ENCODE results near the gene PLA2R1.
A peak's percentile ranks its signal among the peaks of the same experiment; 100 is the strongest.

Gene PLA2R1

DNA sequence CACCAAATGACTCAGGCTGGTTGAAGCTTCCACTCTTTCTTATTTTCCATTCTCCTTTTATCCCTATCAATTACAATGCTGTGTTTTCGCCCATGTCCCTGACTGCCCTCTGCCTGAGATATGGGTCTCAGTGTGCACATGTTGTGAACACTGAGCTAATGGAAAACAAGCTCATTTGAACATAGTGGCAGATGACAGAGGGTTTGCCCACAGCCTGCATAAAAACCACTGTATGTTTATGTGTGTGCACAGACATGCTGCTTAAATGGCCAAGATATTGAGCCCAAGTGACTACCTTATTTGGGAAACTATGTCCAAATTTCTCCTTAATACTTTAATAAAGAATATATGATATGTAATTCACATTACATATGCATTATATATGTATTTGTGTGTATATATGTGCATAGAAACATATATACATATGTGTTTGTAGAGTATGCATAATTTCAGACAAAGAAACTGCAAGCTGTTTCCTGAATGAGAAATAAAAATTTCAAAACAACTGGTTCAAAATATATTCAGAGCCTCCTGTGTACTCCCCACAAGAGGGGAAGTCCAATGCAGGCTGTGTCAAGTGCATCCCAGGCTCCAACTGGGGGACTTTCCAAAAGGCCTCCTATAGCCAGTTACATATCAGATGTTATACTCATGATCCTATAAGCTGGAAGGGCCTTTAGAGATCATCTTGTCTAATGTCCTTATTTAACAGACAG lies 171.7 kb downstream of the PLA2R1 start:
- in situ Hi-C loops (cut with HindIII; ENCODE audit: low pct_ligation_motif_present, low sequenced_read_pairs), result no loop called here

DNA sequence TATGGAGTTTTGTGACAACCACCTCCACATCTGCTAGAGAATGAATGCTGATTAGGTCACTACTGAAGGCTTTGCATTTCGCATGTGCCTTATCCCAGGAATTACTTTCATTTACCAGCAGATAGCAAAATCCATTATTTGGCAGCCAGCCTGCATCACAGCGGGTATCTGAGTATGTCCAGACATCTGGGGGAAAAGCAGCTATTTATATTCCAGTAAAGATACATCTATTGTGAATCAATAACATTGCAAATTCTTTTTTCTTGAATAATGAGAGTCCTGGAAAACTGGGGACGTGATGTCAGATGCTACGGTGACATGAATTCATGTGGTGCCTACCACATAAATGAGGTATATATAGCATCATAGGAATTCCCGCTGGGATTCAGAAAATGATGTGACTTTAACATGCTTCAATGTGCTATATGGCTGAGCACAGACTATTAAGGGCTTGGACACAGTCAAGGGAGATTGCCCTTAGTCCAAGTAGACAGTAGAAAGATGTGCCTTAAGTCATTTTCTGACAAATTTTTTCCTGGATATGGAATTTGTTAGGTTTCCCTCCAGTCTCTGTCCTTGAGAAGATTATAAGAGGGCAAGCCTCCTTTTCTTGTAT lies 180.2 kb downstream of the PLA2R1 start:
- Histone ChIP-seq H3K27ac (no peak overlapping the region), H3K27me3 (replicated peaks) (no peaks in the 10 kb centered on the region), H3K36me3 (replicated peaks) (no peaks in the 10 kb centered on the region), H3K4me3 (ENCODE audit: low read depth, low read length) (no peak overlapping the region)
- DNase-seq, result peak; percentile 62
- in situ Hi-C loops (cut with HindIII; ENCODE audit: low pct_ligation_motif_present, low sequenced_read_pairs), result no loop called here
- TF ChIP-seq, protein P1, sequence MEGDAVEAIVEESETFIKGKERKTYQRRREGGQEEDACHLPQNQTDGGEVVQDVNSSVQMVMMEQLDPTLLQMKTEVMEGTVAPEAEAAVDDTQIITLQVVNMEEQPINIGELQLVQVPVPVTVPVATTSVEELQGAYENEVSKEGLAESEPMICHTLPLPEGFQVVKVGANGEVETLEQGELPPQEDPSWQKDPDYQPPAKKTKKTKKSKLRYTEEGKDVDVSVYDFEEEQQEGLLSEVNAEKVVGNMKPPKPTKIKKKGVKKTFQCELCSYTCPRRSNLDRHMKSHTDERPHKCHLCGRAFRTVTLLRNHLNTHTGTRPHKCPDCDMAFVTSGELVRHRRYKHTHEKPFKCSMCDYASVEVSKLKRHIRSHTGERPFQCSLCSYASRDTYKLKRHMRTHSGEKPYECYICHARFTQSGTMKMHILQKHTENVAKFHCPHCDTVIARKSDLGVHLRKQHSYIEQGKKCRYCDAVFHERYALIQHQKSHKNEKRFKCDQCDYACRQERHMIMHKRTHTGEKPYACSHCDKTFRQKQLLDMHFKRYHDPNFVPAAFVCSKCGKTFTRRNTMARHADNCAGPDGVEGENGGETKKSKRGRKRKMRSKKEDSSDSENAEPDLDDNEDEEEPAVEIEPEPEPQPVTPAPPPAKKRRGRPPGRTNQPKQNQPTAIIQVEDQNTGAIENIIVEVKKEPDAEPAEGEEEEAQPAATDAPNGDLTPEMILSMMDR (IDR thresholded peaks at IDR 0.05; ENCODE audit: low read depth, low read length, missing control alignments), result no peak

More for the DNA sequence above, 171.7 kb downstream of the PLA2R1 start:
- no peaks in the 10 kb centered on the region for H3K36me3 ChIP-seq (replicated peaks)
- no peaks in the 10 kb centered on the region for H3K27me3 ChIP-seq (replicated peaks)
- H3K27ac ChIP-seq, result no peak overlapping the region
- DNase-seq, result no peak
- TF ChIP-seq, protein P1 (IDR thresholded peaks at IDR 0.05; ENCODE audit: low read depth, low read length, missing control alignments), result no peak
- no peak overlapping the region for H3K4me3 ChIP-seq (ENCODE audit: low read depth, low read length)

Measured in brain microvascular endothelial cell (primary cell).